GM19238 (cell line): ENCODE results near the gene CPN1.
"Not testable (repeated sequence)": the region's sequence is repeated elsewhere in the genome, so short reads cannot be mapped to it uniquely, and the experiment has no call there.

ENCODE experiments used
- DNase-seq: peaks from one replicate; pipeline ENCODE4 v3.0.0; 2011; ENCODE audit warnings: low spot score; ENCODE audit not compliant: insufficient read length

Gene CPN1

GRCh38 chr10:100082276-100082675 lies 607 bp upstream of the CPN1 start:
- DNase-seq, result not testable (repeated sequence)

- no peak for DNase-seq
Measured at GRCh38 chr10:100076750-100077149, 4.9 kb downstream of the CPN1 start.

- no peak for DNase-seq
Measured at GRCh38 chr10:100075426-100076220, 6.0 kb downstream of the CPN1 start.

- no peak for DNase-seq
Measured at GRCh38 chr10:100072514-100072913, 9.2 kb downstream of the CPN1 start.

- no peak for DNase-seq
Measured at GRCh38 chr10:100071529-100071928, 10.1 kb downstream of the CPN1 start.

- no peak for DNase-seq
Measured at GRCh38 chr10:100067466-100067865, 14.2 kb downstream of the CPN1 start.

GRCh38 chr10:100065084-100065660 lies 16.5 kb downstream of the CPN1 start:
- DNase-seq, result no peak

GRCh38 chr10:100061401-100061800 lies 20.3 kb downstream of the CPN1 start:
- DNase-seq, result no peak

GRCh38 chr10:100057948-100058347 lies 23.7 kb downstream of the CPN1 start:
- no peak for DNase-seq

GRCh38 chr10:100053686-100054460 lies 27.8 kb downstream of the CPN1 start:
- DNase-seq, result no peak

- peak; percentile 46 for DNase-seq
Measured at GRCh38 chr10:100046021-100046486, 35.6 kb downstream of the CPN1 start.

- no peak for DNase-seq
Measured at GRCh38 chr10:100045592-100045991, 36.1 kb downstream of the CPN1 start.

- no peak for DNase-seq
Measured at GRCh38 chr10:100043796-100044195, 37.9 kb downstream of the CPN1 start.

- no peak for DNase-seq
Measured at GRCh38 chr10:100043344-100043743, 38.3 kb downstream of the CPN1 start.

GRCh38 chr10:100041306-100042002 lies 40.2 kb downstream of the CPN1 start:
- no peak for DNase-seq

- DNase-seq, result no peak
Measured at GRCh38 chr10:100038561-100039071, 43.1 kb downstream of the CPN1 start.

- DNase-seq, result no peak
Measured at GRCh38 chr10:100037758-100038315, 43.8 kb downstream of the CPN1 start.

GRCh38 chr10:100036850-100037249 lies 44.8 kb downstream of the CPN1 start:
- DNase-seq, result no peak

- no peak for DNase-seq
Measured at GRCh38 chr10:100033766-100034418, 47.8 kb downstream of the CPN1 start.

- DNase-seq, result no peak
Measured at GRCh38 chr10:100027416-100027815, 54.3 kb downstream of the CPN1 start.
